H1 (cell line): ENCODE results near the gene ARHGAP6. TPM values are rescaled to one million over a fixed set of nuclear protein-coding genes. Genes with fewer than 3 reads are reported as not detected.

Experiments
- CTCF ChIA-PET: fragments of 300-600 bp; sonication (Branson Sonifier 250); formaldehyde crosslinking; loops from one replicate; lab custom pipeline; 2021; ENCODE audit not compliant: partially characterized antibody; lab: Charles Lee
- POLR2A ChIA-PET: fragments of 300-600 bp; sonication (Branson Sonifier 250); formaldehyde crosslinking; loops from one replicate; lab custom pipeline; 2021; ENCODE audit warnings: inconsistent platforms; ENCODE audit not compliant: partially characterized antibody; lab: Charles Lee
- DNase-seq, 2 experiments: peaks; one replicate each; pipeline versions ENCODE4 v3.0.0 to v3.0.0-alpha.2; 2010 to 2022; ENCODE audit warnings: low spot score in 2 of 2, low read depth in 1 of 2, mixed read lengths in 1 of 2
- FAIRE-seq: peaks from 2 replicates; lab custom pipeline; 2011; peaks lifted over from hg19 to GRCh38; lab: Jason Lieb, UNC
- H2AFZ ChIP-seq: 2 replicates; pipeline ENCODE4 v1.8.1; 2012; ENCODE audit warnings: low read length, inconsistent platforms
- H2AK5ac ChIP-seq: 2 replicates; pipeline ENCODE4 v1.6.1; 2013; ENCODE audit warnings: low read depth, low read length
- H2BK120ac ChIP-seq: replicated peaks from 2 replicates; pipeline ENCODE3; 2013; ENCODE audit warnings: low read depth, low read length, inconsistent platforms
- H2BK12ac ChIP-seq: 2 replicates; pipeline ENCODE4 v1.6.1; 2013; ENCODE audit warnings: low read depth, low read length
- H2BK15ac ChIP-seq: 2 replicates; pipeline ENCODE4 v1.6.1; 2013; ENCODE audit warnings: low read length
- H2BK20ac ChIP-seq: 2 replicates; pipeline ENCODE4 v1.6.1; 2013; ENCODE audit warnings: low read length
- H2BK5ac ChIP-seq: 2 replicates; pipeline ENCODE4 v1.6.1; 2013; ENCODE audit warnings: low read depth, low read length
- H3K14ac ChIP-seq: 2 replicates; pipeline ENCODE4 v1.6.1; 2013; ENCODE audit warnings: inconsistent platforms; ENCODE audit not compliant: insufficient read length
- H3K18ac ChIP-seq: 2 replicates; pipeline ENCODE4 v1.6.1; 2013; ENCODE audit warnings: low read length; ENCODE audit errors: extremely low read depth
- H3K23ac ChIP-seq: 2 replicates; pipeline ENCODE4 v1.6.1; 2013; ENCODE audit warnings: inconsistent platforms; ENCODE audit not compliant: insufficient read length
- H3K23me2 ChIP-seq: 2 replicates; pipeline ENCODE4 v1.6.1; 2013; ENCODE audit warnings: low read depth, low read length
- H3K27ac ChIP-seq: 2 replicates; pipeline ENCODE4 v1.6.1; 2011; ENCODE audit warnings: low read depth, low read length, inconsistent platforms
- H3K27me3 ChIP-seq, 4 experiments: replicated peaks in 1 of 4; 1 replicate in 1 of 4; 2 replicates in 3 of 4; pipeline versions ENCODE4 v1.6.1 to v1.8.1; 2011 to 2013; ENCODE audit warnings: low read length in 3 of 4, mild to moderate bottlenecking in 3 of 4, inconsistent platforms in 2 of 4, mixed read lengths in 2 of 4, moderate library complexity in 1 of 4; ENCODE audit not compliant: control insufficient read depth in 3 of 4, insufficient read depth in 3 of 4; ENCODE audit errors: extremely low read depth in 1 of 4
- H3K36me3 ChIP-seq, 4 experiments: 2 replicates each; pipeline versions ENCODE4 v1.6.1 to v1.8.1; 2011 to 2013; ENCODE audit warnings: mild to moderate bottlenecking in 4 of 4, low read length in 3 of 4, moderate library complexity in 2 of 4, control low read depth in 1 of 4, inconsistent platforms in 1 of 4; ENCODE audit not compliant: insufficient read depth in 4 of 4, control insufficient read depth in 2 of 4
- H3K4ac ChIP-seq: replicated peaks from 2 replicates; pipeline ENCODE3; 2013; ENCODE audit warnings: low read length, low read depth, mixed read lengths, inconsistent platforms; ENCODE audit not compliant: insufficient read length
- H3K4me1 ChIP-seq, 4 experiments: replicated peaks in 1 of 4; 1 replicate in 1 of 4; 2 replicates in 3 of 4; pipeline versions ENCODE4 v1.6.1 to v1.8.1; 2011 to 2013; ENCODE audit warnings: low read length in 3 of 4, inconsistent platforms in 2 of 4, mixed read lengths in 1 of 4; ENCODE audit not compliant: insufficient read depth in 4 of 4, control insufficient read depth in 3 of 4
- H3K4me2 ChIP-seq, 2 experiments: 2 replicates each; pipeline versions ENCODE4 v1.6.1 to v1.8.1; 2011 to 2013; ENCODE audit warnings: low read depth in 2 of 2, low read length in 2 of 2, control low read depth in 1 of 2, inconsistent platforms in 1 of 2, mild to moderate bottlenecking in 1 of 2; ENCODE audit not compliant: insufficient read depth in 1 of 2
- H3K4me3 ChIP-seq, 4 experiments: fragments of 200-600, 300-600 bp in 1 of 4; sonication (generic), shearing (Covaris generic), sonication (Bioruptor Twin) in 1 of 4; 2 replicates each; pipeline versions ENCODE4 v1.5.1 to v1.8.1; 2011 to 2016; ENCODE audit warnings: low read length in 4 of 4, low read depth in 3 of 4, control low read depth in 2 of 4, inconsistent platforms in 2 of 4, mild to moderate bottlenecking in 2 of 4, mixed read lengths in 1 of 4, moderate library complexity in 1 of 4; ENCODE audit not compliant: insufficient read depth in 2 of 4; ENCODE audit errors: extremely low read depth in 1 of 4
- H3K56ac ChIP-seq: replicated peaks from 2 replicates; pipeline ENCODE3; 2013; ENCODE audit warnings: low read depth, mild to moderate bottlenecking, mixed read lengths, low read length, inconsistent platforms; ENCODE audit not compliant: insufficient read length
- H3K79me1 ChIP-seq: 2 replicates; pipeline ENCODE4 v1.6.1; 2013; ENCODE audit warnings: low read depth, low read length, control low read depth
- H3K79me2 ChIP-seq, 2 experiments: 2 replicates each; pipeline versions ENCODE4 v1.6.1 to v1.8.1; 2012 to 2013; ENCODE audit warnings: low read length in 2 of 2, mild to moderate bottlenecking in 2 of 2, inconsistent platforms in 1 of 2; ENCODE audit not compliant: insufficient read depth in 2 of 2, control insufficient read depth in 1 of 2
- H3K9ac ChIP-seq, 4 experiments: replicated peaks in 1 of 4; 1 replicate in 1 of 4; 2 replicates in 3 of 4; pipeline versions ENCODE4 v1.6.1 to v1.8.1; 2011 to 2013; ENCODE audit warnings: low read depth in 3 of 4, low read length in 3 of 4, control low read depth in 2 of 4, mild to moderate bottlenecking in 2 of 4, moderate library complexity in 2 of 4, inconsistent platforms in 1 of 4; ENCODE audit errors: extremely low read depth in 1 of 4
- H3K9me3 ChIP-seq, 2 experiments: 2 replicates each; pipeline versions ENCODE4 v1.6.1 to v1.8.1; 2012 to 2013; ENCODE audit warnings: mild to moderate bottlenecking in 2 of 2, moderate library complexity in 2 of 2, control low read depth in 1 of 2, inconsistent platforms in 1 of 2, low read depth in 1 of 2, low read length in 1 of 2, mixed read lengths in 1 of 2; ENCODE audit not compliant: insufficient read depth in 2 of 2
- H4K20me1 ChIP-seq, 2 experiments: replicated peaks in 1 of 2; 2 replicates each; pipeline versions ENCODE3 to v1.8.1; 2011 to 2013; ENCODE audit warnings: inconsistent platforms in 2 of 2, low read length in 2 of 2, mild to moderate bottlenecking in 1 of 2; ENCODE audit not compliant: insufficient read depth in 2 of 2, control insufficient read depth in 1 of 2
- H4K5ac ChIP-seq: 2 replicates; pipeline ENCODE4 v1.6.1; 2013; ENCODE audit warnings: low read length, low read depth, mixed read lengths, inconsistent platforms; ENCODE audit not compliant: insufficient read length
- H4K8ac ChIP-seq: 2 replicates; pipeline ENCODE4 v1.8.0; 2013; ENCODE audit warnings: mild to moderate bottlenecking, moderate library complexity, low read length, inconsistent platforms; ENCODE audit not compliant: insufficient read depth; ENCODE audit errors: extremely low read depth
- H4K91ac ChIP-seq: replicated peaks from 2 replicates; pipeline ENCODE3; 2013; ENCODE audit warnings: low read length, mixed read lengths, inconsistent platforms; ENCODE audit not compliant: insufficient read length
- ATF2 ChIP-seq: IDR thresholded peaks from 2 replicates; pipeline ENCODE4 v1.6.1; 2012; ENCODE audit warnings: low read length, inconsistent platforms
- BRCA1 ChIP-seq: IDR thresholded peaks from 2 replicates; pipeline ENCODE4 v1.6.1; 2012; ENCODE audit warnings: low read depth, low read length, improper control_type of control experiment
- CEBPB ChIP-seq: IDR thresholded peaks from 2 replicates; pipeline ENCODE4 v1.6.1; 2012; ENCODE audit warnings: low read depth, low read length
- CTBP2 ChIP-seq: IDR thresholded peaks from 2 replicates; pipeline ENCODE4 v1.7.0; 2011; ENCODE audit warnings: borderline replicate concordance, mild to moderate bottlenecking, moderate library complexity, mixed read lengths, low read length; ENCODE audit not compliant: insufficient read depth, insufficient read length
- E2F6 ChIP-seq: IDR thresholded peaks from 2 replicates; pipeline ENCODE4 v1.6.1; 2012; ENCODE audit warnings: inconsistent platforms
- MAFK ChIP-seq: IDR thresholded peaks from 2 replicates; pipeline ENCODE4 v1.6.1; 2012; ENCODE audit warnings: low read depth, mild to moderate bottlenecking, improper control_type of control experiment, low read length
- RXRA ChIP-seq: IDR thresholded peaks from 2 replicates; pipeline ENCODE4 v1.6.1; 2011; ENCODE audit warnings: low read depth, mild to moderate bottlenecking, low read length, moderate library complexity; ENCODE audit not compliant: insufficient read depth
- USF2 ChIP-seq: IDR thresholded peaks from 2 replicates; pipeline ENCODE4 v1.6.1; 2011; ENCODE audit warnings: low read length, improper control_type of control experiment
- WGBS, 2 experiments: shearing (Covaris generic) in 1 of 2; methylation state at CpG; one replicate each; pipeline versions ENCODE4 v1.1.6 to v1.1.7; 2013 to 2015; ENCODE audit warnings: low lambda C conversion rate in 2 of 2, mixed read lengths in 2 of 2, inconsistent platforms in 1 of 2, low coverage in 1 of 2, missing lambda C conversion rate in 1 of 2; ENCODE audit not compliant: insufficient replicate concordance in 2 of 2, insufficient coverage in 1 of 2, insufficient read length in 1 of 2; ENCODE audit errors: extremely low coverage in 1 of 2, missing lambda C conversion rate in 1 of 2; 5-methylcytosine and 5-hydroxymethylcytosine counted together
- polyA plus RNA-seq, 7 experiments: library from polyadenylated mRNA; depleted of rRNA in 3 of 7; stranded (reverse) in 5 of 7; unstranded in 2 of 7; fragments of >200 nt in 5 of 7; fragments of 200-250 nt in 2 of 7; gene quantifications; 1 replicate in 5 of 7; 2 replicates in 1 of 7; 4 replicates in 1 of 7; pipeline versions ENCODE4 v1.2.1 to v1.2.3, GENCODE V29; 2011 to 2013; ENCODE audit warnings: missing spikeins in 2 of 7, mixed read lengths in 2 of 7
- total RNA-seq: library from RNA; stranded (reverse); fragmentation: NEBNext Ultra II Directional; extraction: Animal tissue kit (Norgen Biotek cat#: 25700); gene quantifications from 2 replicates; pipeline ENCODE4 v1.2.1, GENCODE V29; 2021

Gene ARHGAP6
- total and polyA plus RNA-seq, 2 of the 8 experiments (the other 6 are each of a cell fraction or from before 2014, with no cell fraction given) = 0.35 to 0.82 TPM

GRCh38 chrX:11462136-11462535 is 203.6 kb downstream of the ARHGAP6 start:
- no peak overlapping the region for H2BK20ac ChIP-seq
- no peaks in the 10 kb centered on the region for H3K9me3 ChIP-seq
- H4K5ac ChIP-seq = no peak overlapping the region
- H2AFZ ChIP-seq = no peak overlapping the region
- no peak overlapping the region for H2BK12ac ChIP-seq
- H3K14ac ChIP-seq = no peak overlapping the region
- no peak overlapping the region for H2AK5ac ChIP-seq
- no peaks in the 10 kb centered on the region for H3K4me1 ChIP-seq
- H4K91ac ChIP-seq = no peak overlapping the region
- H3K4me2 ChIP-seq = no peak overlapping the region
- no peaks in the 10 kb centered on the region for H3K79me2 ChIP-seq
- CTCF ChIA-PET = interaction anchor here (1.8 to 2.1 kb wide), 2 partner anchors 11 to 43 kb away, joined by 6 to 9 read pairs; no protein-coding TSS in a partner anchor
- H2BK15ac ChIP-seq = no peak overlapping the region
- H3K18ac ChIP-seq = no peak overlapping the region
- H3K4ac ChIP-seq = no peak overlapping the region
- no peak overlapping the region for H3K56ac ChIP-seq
- H3K36me3 ChIP-seq = no peaks in the 10 kb centered on the region
- TF ChIP-seq E2F6 (no peak), USF2 (no peak), RXRA (no peak), CEBPB (no peak), MAFK (no peak), CTBP2 (no peak), ATF2 (no peak), BRCA1 (no peak)
- POLR2A ChIA-PET = no interaction called here
- H3K27me3 ChIP-seq = no peaks in the 10 kb centered on the region
- no peaks in the 10 kb centered on the region for H3K79me1 ChIP-seq
- 84% methylated on average over 5 of the region's 5 CpGs; no CpG with 5 or more reads in 1 of the 2 experiments for WGBS, 2 experiments
- H3K27ac ChIP-seq = no peak overlapping the region
- no peak overlapping the region for H3K4me3 ChIP-seq
- no peak overlapping the region for H2BK5ac ChIP-seq
- H3K9ac ChIP-seq = no peak overlapping the region
- H2BK120ac ChIP-seq = no peak overlapping the region
- no peak overlapping the region for H3K23ac ChIP-seq
- H3K23me2 ChIP-seq = no peaks in the 10 kb centered on the region
- FAIRE-seq (no peak), DNase-seq (no peak)
- H4K8ac ChIP-seq = no peak overlapping the region
- no peaks in the 10 kb centered on the region for H4K20me1 ChIP-seq
